IPS DF 4.7 (cell line): ENCODE data around the gene SARDH.
"Not testable (repeated sequence)": the region's sequence is repeated elsewhere in the genome, so short reads cannot be mapped to it uniquely, and the experiment has no call there.

Experiments
- DNase-seq: peaks from one replicate; pipeline ENCODE4 v3.0.0-alpha.2; 2013; ENCODE audit warnings: low spot score; ENCODE audit errors: extremely low read depth

Gene SARDH

GRCh38 chr9:133777068-133777791 lies 39.1 kb upstream of the SARDH start:
- DNase-seq, result no peak

GRCh38 chr9:133775951-133776905 lies 38.1 kb upstream of the SARDH start:
- no peak for DNase-seq

GRCh38 chr9:133775291-133775690 lies 37.1 kb upstream of the SARDH start:
- no peak for DNase-seq

GRCh38 chr9:133774799-133775198 lies 36.6 kb upstream of the SARDH start:
- DNase-seq, result no peak

- no peak for DNase-seq
Measured at GRCh38 chr9:133773889-133774655, 35.9 kb upstream of the SARDH start.

GRCh38 chr9:133772581-133772980 lies 34.4 kb upstream of the SARDH start:
- DNase-seq, result no peak

- no peak for DNase-seq
Measured at GRCh38 chr9:133771486-133772482, 33.6 kb upstream of the SARDH start.

GRCh38 chr9:133770076-133770777 lies 32.1 kb upstream of the SARDH start:
- DNase-seq, result no peak

GRCh38 chr9:133769511-133770075 lies 31.4 kb upstream of the SARDH start:
- DNase-seq, result no peak

- no peak for DNase-seq
Measured at GRCh38 chr9:133768859-133769510, 30.8 kb upstream of the SARDH start.

GRCh38 chr9:133768371-133768858 lies 30.3 kb upstream of the SARDH start:
- no peak for DNase-seq

- no peak for DNase-seq
Measured at GRCh38 chr9:133767625-133768024, 29.5 kb upstream of the SARDH start.

- no peak for DNase-seq
Measured at GRCh38 chr9:133767008-133767407, 28.9 kb upstream of the SARDH start.

- DNase-seq, result not testable (repeated sequence)
Measured at GRCh38 chr9:133766234-133766633, 28.1 kb upstream of the SARDH start.

- no peak for DNase-seq
Measured at GRCh38 chr9:133763272-133764183, 25.4 kb upstream of the SARDH start.

- no peak for DNase-seq
Measured at GRCh38 chr9:133762488-133763271, 24.5 kb upstream of the SARDH start.
